ENCODE results near the gene EPAS1. TPM values are rescaled to one million over a fixed set of nuclear protein-coding genes. Genes with fewer than 3 reads are reported as not detected.

The EPAS1 gene
- total and polyA plus RNA-seq, 9 of the 15 experiments (the other 6 are each of a cell fraction or from before 2014, with no cell fraction given) = 0.25 to 11.2 (median 4.1) TPM

- no peak for FAIRE-seq
- no peaks in the 10 kb centered on the region for H4K20me1 ChIP-seq (replicated peaks; ENCODE audit: control insufficient read depth, insufficient read depth, low read length)
Measured at GRCh38 chr2:46389417-46389916, 92.3 kb downstream of the EPAS1 start.

DNA sequence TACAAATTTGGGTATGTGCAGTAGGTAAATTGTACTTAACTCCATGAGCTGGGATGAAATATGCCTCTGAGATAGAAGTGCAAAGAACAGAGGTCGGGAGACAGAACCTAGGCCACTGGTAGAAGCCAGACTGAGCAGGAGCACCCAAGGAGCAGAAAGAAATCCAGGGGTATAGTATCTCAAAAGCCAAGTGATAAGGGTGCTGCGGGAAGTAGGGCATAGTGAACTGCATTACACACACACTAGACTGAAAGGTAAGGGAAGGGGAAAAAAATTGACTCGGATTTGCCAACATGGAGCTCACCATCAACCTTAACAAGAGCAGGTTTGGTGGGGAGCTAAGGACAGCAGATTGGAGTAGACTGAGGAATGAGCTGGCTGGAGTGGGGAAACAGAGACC lies 92.8 kb downstream of the EPAS1 start:
- POLR2A ChIA-PET = interaction anchor here (2.1 kb wide), 1 partner anchor 10 kb away, joined by 7 read pairs; no protein-coding TSS in a partner anchor
- Histone ChIP-seq H3K4me3 (no peak overlapping the region), H3K27ac (ENCODE audit: extremely low read depth, low read depth, low read length) (no peak overlapping the region), H3K79me2 (ENCODE audit: control insufficient read depth, insufficient read depth, low read length) (peaks cover 3% of the 10 kb centered on the region; the same call in 1 of the 3 replicates), H3K9me1 (ENCODE audit: control insufficient read depth, insufficient read depth, low read length) (no peaks in the 10 kb centered on the region), H3K9ac (ENCODE audit: insufficient read depth in 1 of 2, low read depth in 2 of 2, low read length in 2 of 2) (no peak overlapping the region), H4K20me1 (replicated peaks; ENCODE audit: control insufficient read depth, insufficient read depth, low read length) (no peaks in the 10 kb centered on the region), H2AFZ (ENCODE audit: low read depth, low read length) (no peak overlapping the region), H3K9me3 (replicated peaks; ENCODE audit: control insufficient read depth, insufficient read depth, low read depth, low read length) (no peaks in the 10 kb centered on the region), H3K27me3 (ENCODE audit: control insufficient read depth in 2 of 2, insufficient read depth in 2 of 2, low read length in 2 of 2) (no peaks in the 10 kb centered on the region), H3K4me1 (replicated peaks in 1 of 2; ENCODE audit: control insufficient read depth in 2 of 2, insufficient read depth in 2 of 2, low read length in 2 of 2) (peaks cover 0 to 3% of the 10 kb centered on the region in 2 experiments; a peak in 1 of 5 replicates), H3K36me3 (ENCODE audit: control insufficient read depth, insufficient read depth, low read length) (peaks cover 20% of the 10 kb centered on the region; the same call in 2 of the 3 replicates), H3K4me2 (ENCODE audit: insufficient read depth, low read length) (no peak overlapping the region)
- FAIRE-seq = no peak
- BruUV-seq (replicated peaks) = no TSS peak
- CTCF ChIA-PET (ENCODE audit: low intra/inter-chr PET ratio) = no interaction called here
- intact Hi-C loops (cut with micrococcal nuclease) (no loop called here), in situ Hi-C loops (cut with MboI) (no loop called here)
- ATAC-seq = no peak
- TF ChIP-seq RNF219 (CRISPR knock-in tag; IDR thresholded peaks at IDR 0.05) = no peak
- TF ChIP-seq SMARCE1 (IDR thresholded peaks at IDR 0.05) = no peak
- DNase-seq (ENCODE audit: extremely low read depth in 1 of 4, low spot score in 3 of 4) = no peak
- 24% methylated on average over 3 of the region's 3 CpGs for WGBS (ENCODE audit: insufficient coverage, low coverage, missing lambda C conversion rate)

More at GRCh38 chr2:46389417-46389916, 92.3 kb downstream of the EPAS1 start:
- 68% methylated on average over 13 of the region's 13 CpGs for WGBS (ENCODE audit: insufficient coverage, low coverage, missing lambda C conversion rate)
- Histone ChIP-seq H3K79me2 (ENCODE audit: control insufficient read depth, insufficient read depth, low read length) (0 out of 3 replicates have a peak, but pooled peaks cover under 1% of the 10 kb centered on the region), H3K9me3 (replicated peaks; ENCODE audit: control insufficient read depth, insufficient read depth, low read depth, low read length) (no peaks in the 10 kb centered on the region), H3K4me3 (no peak overlapping the region), H3K27me3 (ENCODE audit: control insufficient read depth in 2 of 2, insufficient read depth in 2 of 2, low read length in 2 of 2) (no peaks in the 10 kb centered on the region), H3K9ac (ENCODE audit: insufficient read depth in 1 of 2, low read depth in 2 of 2, low read length in 2 of 2) (no peak overlapping the region), H3K36me3 (ENCODE audit: control insufficient read depth, insufficient read depth, low read length) (peaks cover 20% of the 10 kb centered on the region; the same call in 2 of the 3 replicates), H3K4me1 (replicated peaks in 1 of 2; ENCODE audit: control insufficient read depth in 2 of 2, insufficient read depth in 2 of 2, low read length in 2 of 2) (peaks cover 0 to 3% of the 10 kb centered on the region in 2 experiments; a peak in 1 of 5 replicates), H3K4me2 (ENCODE audit: insufficient read depth, low read length) (no peak overlapping the region), H3K27ac (ENCODE audit: extremely low read depth, low read depth, low read length) (no peak overlapping the region), H3K9me1 (ENCODE audit: control insufficient read depth, insufficient read depth, low read length) (no peaks in the 10 kb centered on the region), H2AFZ (ENCODE audit: low read depth, low read length) (no peak overlapping the region)
- DNase-seq (ENCODE audit: extremely low read depth in 1 of 4, low spot score in 3 of 4) (no peak), ATAC-seq (no peak)
- ChIA-PET POLR2A (interaction anchor here (0.6 to 2.1 kb wide), 3 partner anchors 10 to 49 kb away, joined by 3 to 7 read pairs (median 3); no protein-coding TSS in a partner anchor), CTCF (ENCODE audit: low intra/inter-chr PET ratio) (interaction anchor here (0.7 kb wide), 1 partner anchor 169 kb away, joined by 3 read pairs; no protein-coding TSS in a partner anchor)
- TF ChIP-seq RAD21 (CRISPR knock-in tag; conservative IDR thresholded peaks at IDR 0.05 in 1 of 2, IDR thresholded peaks at IDR 0.05 in 1 of 2) (peak in 1 of 2 experiments; percentile 17; a peak in 1 of 4 replicates), RFX7 (CRISPR knock-in tag; IDR thresholded peaks at IDR 0.05) (no peak)
- no TSS peak for BruUV-seq (replicated peaks)
- intact Hi-C loops (cut with micrococcal nuclease) (no loop called here), in situ Hi-C loops (cut with MboI) (no loop called here)
